ENCODE measurements around the gene KY.

Gene KY

DNA sequence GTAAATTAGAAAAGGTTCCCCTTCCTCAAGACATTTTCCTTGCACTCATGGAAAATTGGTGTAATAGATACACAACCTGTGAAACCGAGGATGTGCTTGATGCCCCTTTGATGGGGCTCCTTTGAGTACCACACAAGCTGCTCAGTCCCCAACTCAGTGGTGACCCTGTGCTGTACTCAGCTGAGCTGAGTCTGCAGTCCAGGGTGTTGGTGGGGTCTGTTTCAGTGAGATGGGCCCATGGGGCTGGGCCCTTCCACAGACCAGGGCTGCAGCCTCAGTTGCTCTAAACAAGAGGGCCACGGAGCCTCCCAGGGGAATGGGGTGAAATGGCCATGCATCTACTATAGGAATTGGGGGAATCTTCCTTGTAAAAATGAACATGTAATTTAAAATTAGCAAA is 39.3 kb downstream of the KY start:
- H3K4me3 ChIP-seq (ENCODE audit: low read depth, low read length): no peak overlapping the region
- TF ChIP-seq, protein P1, sequence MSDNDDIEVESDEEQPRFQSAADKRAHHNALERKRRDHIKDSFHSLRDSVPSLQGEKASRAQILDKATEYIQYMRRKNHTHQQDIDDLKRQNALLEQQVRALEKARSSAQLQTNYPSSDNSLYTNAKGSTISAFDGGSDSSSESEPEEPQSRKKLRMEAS (IDR thresholded peaks at IDR 0.05; ENCODE audit: low read depth, low read length): no peak
- TF ChIP-seq POLR2A (IDR thresholded peaks at IDR 0.05; ENCODE audit: extremely low read depth, insufficient read length): no peak
- no peak for TF ChIP-seq CTCF (IDR thresholded peaks at IDR 0.05; ENCODE audit: low read depth, low read length)
- no peak for TF ChIP-seq MYC (IDR thresholded peaks at IDR 0.05; ENCODE audit: low read depth, low read length)
- DNase-seq (ENCODE audit: low read depth): no peak

GRCh38 chr3:134610432-134611385 is 40.1 kb downstream of the KY start:
- DNase-seq (ENCODE audit: low read depth): no peak
- TF ChIP-seq CTCF (IDR thresholded peaks at IDR 0.05; ENCODE audit: low read depth, low read length) (no peak), POLR2A (IDR thresholded peaks at IDR 0.05; ENCODE audit: extremely low read depth, insufficient read length) (no peak), MYC (IDR thresholded peaks at IDR 0.05; ENCODE audit: low read depth, low read length) (no peak)
- TF ChIP-seq, protein P1 (IDR thresholded peaks at IDR 0.05; ENCODE audit: low read depth, low read length): no peak
- H3K4me3 ChIP-seq (ENCODE audit: low read depth, low read length): no peak overlapping the region

DNA sequence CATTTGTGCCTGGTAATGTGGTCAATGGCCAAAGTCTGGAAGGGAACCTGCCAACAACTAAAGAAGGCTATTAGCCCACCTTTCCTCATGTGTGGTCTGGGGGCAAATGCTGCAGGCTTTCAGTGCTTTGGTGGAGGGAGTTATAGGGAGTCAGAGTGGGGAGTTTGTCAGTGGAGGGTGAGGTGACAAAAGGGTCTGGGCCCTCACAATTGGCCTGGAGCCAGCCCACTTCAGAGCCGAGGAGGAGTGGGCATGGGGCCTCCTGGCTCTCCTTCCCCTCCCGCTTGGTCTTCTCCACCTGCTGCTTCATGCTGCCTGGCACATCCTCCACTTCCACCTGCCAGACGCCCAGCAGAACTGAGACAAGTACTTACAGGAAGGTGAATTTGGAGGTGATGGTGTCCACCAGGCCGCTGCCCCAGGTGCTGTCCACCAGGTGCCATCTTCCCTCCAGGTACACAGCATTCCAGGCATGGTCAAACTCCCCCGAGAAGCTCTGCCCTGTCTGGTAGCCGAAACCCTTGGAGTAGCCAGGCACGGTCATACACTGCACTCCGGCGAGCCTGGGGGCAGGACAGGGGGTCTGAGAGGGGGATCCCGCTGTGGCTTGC is 40.9 kb downstream of the KY start:
- TF ChIP-seq CTCF (IDR thresholded peaks at IDR 0.05; ENCODE audit: low read depth, low read length): no peak
- DNase-seq (ENCODE audit: low read depth): no peak
- no peak overlapping the region for H3K4me3 ChIP-seq (ENCODE audit: low read depth, low read length)

DNA sequence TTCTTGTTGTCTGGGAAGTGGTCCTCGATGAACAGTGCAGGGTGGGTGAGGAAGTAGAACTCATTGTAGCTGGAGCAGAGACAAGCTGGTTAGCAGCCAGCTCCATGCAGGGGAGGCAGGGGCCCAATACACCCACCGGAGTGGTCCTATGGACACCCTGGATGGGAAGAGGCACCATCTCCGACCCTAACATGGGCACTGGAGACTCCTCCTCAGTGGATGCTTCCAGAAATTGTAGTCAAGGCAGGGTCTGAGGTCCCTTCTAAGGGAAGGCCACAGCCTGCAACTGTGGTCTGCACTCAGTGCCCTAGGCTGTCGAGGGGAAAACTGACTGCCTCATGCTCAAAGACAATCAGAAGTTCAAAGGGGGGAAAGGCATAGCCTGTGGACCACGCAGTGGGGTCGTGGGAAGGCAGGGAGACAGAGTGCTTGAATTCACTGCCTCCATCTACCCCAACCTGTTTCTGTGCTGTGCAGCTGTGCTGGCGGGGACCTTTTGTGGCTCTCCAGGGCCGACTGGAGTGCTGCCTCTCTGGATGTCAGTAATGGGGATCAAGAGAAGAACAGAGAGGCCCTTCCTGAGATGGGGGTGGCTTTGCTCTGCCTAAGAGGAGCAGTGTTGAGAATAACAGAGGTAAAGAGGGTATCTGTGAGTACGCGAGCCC is 41.9 kb downstream of the KY start:
- DNase-seq (ENCODE audit: low read depth): no peak
- no peak for TF ChIP-seq POLR2A (IDR thresholded peaks at IDR 0.05; ENCODE audit: extremely low read depth, insufficient read length)
- TF ChIP-seq, protein P1 (IDR thresholded peaks at IDR 0.05; ENCODE audit: low read depth, low read length): no peak
- TF ChIP-seq MYC (IDR thresholded peaks at IDR 0.05; ENCODE audit: low read depth, low read length): no peak
- no peak for TF ChIP-seq CTCF (IDR thresholded peaks at IDR 0.05; ENCODE audit: low read depth, low read length)
- no peak overlapping the region for H3K4me3 ChIP-seq (ENCODE audit: low read depth, low read length)

- no peak for DNase-seq (ENCODE audit: low read depth)
- TF ChIP-seq POLR2A (IDR thresholded peaks at IDR 0.05; ENCODE audit: extremely low read depth, insufficient read length) (no peak), MYC (IDR thresholded peaks at IDR 0.05; ENCODE audit: low read depth, low read length) (no peak), CTCF (IDR thresholded peaks at IDR 0.05; ENCODE audit: low read depth, low read length) (no peak)
- TF ChIP-seq, protein P1 (IDR thresholded peaks at IDR 0.05; ENCODE audit: low read depth, low read length): no peak
Observed at GRCh38 chr3:134608023-134608770, 42.6 kb downstream of the KY start.

More at GRCh38 chr3:134608023-134608770, 42.6 kb downstream of the KY start:
- no peak overlapping the region for H3K4me3 ChIP-seq (ENCODE audit: low read depth, low read length)
